Endodermal cell (in vitro differentiated cells): ENCODE data around the gene CPN2. TPM values are rescaled to one million over a fixed set of nuclear protein-coding genes. Genes with fewer than 3 reads are reported as not detected.

Experiments
- DNase-seq: peaks from one replicate; pipeline ENCODE4 v3.0.0-alpha.2; 2017
- H3K27ac ChIP-seq: 2 replicates; pipeline ENCODE4 v1.5.1; 2013; ENCODE audit warnings: mild to moderate bottlenecking, low read depth, low read length, moderate library complexity
- H3K27me3 ChIP-seq: 2 replicates; pipeline ENCODE4 v1.6.1; 2013; ENCODE audit warnings: mild to moderate bottlenecking, low read length, moderate library complexity; ENCODE audit not compliant: insufficient read depth, control insufficient read depth, poor library complexity, severe bottlenecking
- H3K36me3 ChIP-seq: 2 replicates; pipeline ENCODE4 v1.7.0; 2013; ENCODE audit warnings: mild to moderate bottlenecking, low read length, moderate library complexity; ENCODE audit not compliant: control insufficient read depth, insufficient read depth
- H3K4me1 ChIP-seq: one replicate; pipeline ENCODE4 v1.7.0; 2013; ENCODE audit warnings: low read length; ENCODE audit not compliant: control insufficient read depth, insufficient read depth
- H3K4me3 ChIP-seq: 2 replicates; pipeline ENCODE4 v1.5.1; 2013; ENCODE audit warnings: mild to moderate bottlenecking, low read length, moderate library complexity
- H3K9ac ChIP-seq: 2 replicates; pipeline ENCODE4 v1.6.1; 2013; ENCODE audit warnings: mild to moderate bottlenecking, low read length, moderate library complexity; ENCODE audit not compliant: poor library complexity, severe bottlenecking; ENCODE audit errors: extremely low read depth
- H3K9me3 ChIP-seq: 2 replicates; pipeline ENCODE4 v1.6.1; 2013; ENCODE audit warnings: mild to moderate bottlenecking, low read length, moderate library complexity; ENCODE audit not compliant: control insufficient read depth
- H3K27ac Mint-ChIP-seq: 2 replicates; pipeline ENCODE4 v1.8.0; 2020; ENCODE audit warnings: mixed read lengths
- H3K27me3 Mint-ChIP-seq: 2 replicates; pipeline ENCODE4 v1.8.0; 2021; ENCODE audit warnings: mild to moderate bottlenecking, mixed read lengths; ENCODE audit not compliant: insufficient read depth
- H3K36me3 Mint-ChIP-seq: 2 replicates; pipeline ENCODE4 v1.8.0; 2020; ENCODE audit warnings: low read depth, mixed read lengths
- H3K4me1 Mint-ChIP-seq: 2 replicates; pipeline ENCODE4 v1.8.0; 2020; ENCODE audit warnings: mixed read lengths
- H3K4me3 Mint-ChIP-seq: 2 replicates; pipeline ENCODE4 v1.8.0; 2020; ENCODE audit warnings: mild to moderate bottlenecking, moderate library complexity, mixed read lengths
- H3K9me3 Mint-ChIP-seq: 2 replicates; pipeline ENCODE4 v1.8.0; 2020; ENCODE audit warnings: mild to moderate bottlenecking, mixed read lengths
- WGBS, 2 experiments: methylation state at CpG; one replicate each; pipeline versions ENCODE4 v1.1.5 to v1.1.7; 2013; ENCODE audit warnings: missing lambda C conversion rate in 2 of 2, mixed read lengths in 1 of 2; ENCODE audit not compliant: insufficient coverage in 1 of 2, insufficient read length in 1 of 2; 5-methylcytosine and 5-hydroxymethylcytosine counted together
- total RNA-seq, 2 donors: library from RNA; stranded (reverse); fragmentation: NEBNext Ultra II Directional in 1 of 2; extraction: Animal tissue kit (Norgen Biotek cat#: 25700) in 1 of 2; gene quantifications; 2 replicates in 1 of 2; 3 replicates in 1 of 2; pipeline ENCODE4 v1.2.1, GENCODE V29; 2021
- TF ChIP-seq, protein P1 (sequence below): fragments of 200-600 bp; sonication (generic); conservative IDR thresholded peaks from 2 replicates; pipeline ENCODE4 v1.5.0; 2021; ENCODE audit warnings: antibody characterized with exemption, mild to moderate bottlenecking

Gene CPN2
- total RNA-seq, 2 donors from 2014 or later: 0.22 TPM; not detected in 1

DNA sequence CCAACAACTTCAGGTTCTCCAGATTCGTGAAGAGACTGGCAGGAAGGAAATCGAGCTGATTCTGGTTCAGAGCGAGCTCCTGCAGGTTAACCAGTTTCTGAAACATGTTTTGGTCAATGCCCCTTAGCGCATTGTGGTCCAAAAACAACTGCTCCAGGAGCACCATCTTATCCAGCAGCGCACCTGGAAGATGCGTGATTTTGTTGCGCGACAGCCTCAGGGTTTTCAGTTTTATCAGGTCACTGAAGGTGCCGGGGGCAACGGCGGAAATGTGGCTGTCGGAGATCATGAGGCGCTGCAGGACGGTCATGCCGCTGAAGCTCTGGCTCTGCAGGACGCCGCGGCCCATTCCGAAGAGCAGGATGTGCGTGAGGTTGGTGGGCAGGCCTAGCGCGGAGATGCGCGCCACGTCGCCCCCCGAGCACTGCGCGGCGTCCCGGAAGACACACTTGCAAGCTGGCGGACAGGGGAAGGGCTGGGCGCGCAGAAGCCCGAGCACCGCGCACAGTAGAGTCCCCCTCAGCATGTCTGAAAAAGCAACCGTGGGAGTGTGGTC is 46.7 kb upstream of the CPN2 start:
- H3K27me3 Mint-ChIP-seq: peaks cover 37% of the 10 kb centered on the region
- Histone ChIP-seq H3K36me3 (peaks cover 2% of the 10 kb centered on the region), H3K4me3 (peak overlapping the region; percentile 35), H3K9ac (no peak overlapping the region), H3K27me3 (peaks cover 54% of the 10 kb centered on the region), H3K9me3 (no peaks in the 10 kb centered on the region), H3K4me1 (peaks cover 10% of the 10 kb centered on the region), H3K27ac (no peak overlapping the region)
- DNase-seq: peak; percentile 79
- no peaks in the 10 kb centered on the region for H3K36me3 Mint-ChIP-seq
- WGBS, 2 experiments: 14 to 18% methylated on average over 15 to 38 of the region's 38 CpGs
- H3K4me1 Mint-ChIP-seq: peaks cover 7% of the 10 kb centered on the region
- no peaks in the 10 kb centered on the region for H3K9me3 Mint-ChIP-seq
- H3K27ac Mint-ChIP-seq: no peak overlapping the region
- peak overlapping the region; percentile 29 for H3K4me3 Mint-ChIP-seq
- TF ChIP-seq, protein P1, sequence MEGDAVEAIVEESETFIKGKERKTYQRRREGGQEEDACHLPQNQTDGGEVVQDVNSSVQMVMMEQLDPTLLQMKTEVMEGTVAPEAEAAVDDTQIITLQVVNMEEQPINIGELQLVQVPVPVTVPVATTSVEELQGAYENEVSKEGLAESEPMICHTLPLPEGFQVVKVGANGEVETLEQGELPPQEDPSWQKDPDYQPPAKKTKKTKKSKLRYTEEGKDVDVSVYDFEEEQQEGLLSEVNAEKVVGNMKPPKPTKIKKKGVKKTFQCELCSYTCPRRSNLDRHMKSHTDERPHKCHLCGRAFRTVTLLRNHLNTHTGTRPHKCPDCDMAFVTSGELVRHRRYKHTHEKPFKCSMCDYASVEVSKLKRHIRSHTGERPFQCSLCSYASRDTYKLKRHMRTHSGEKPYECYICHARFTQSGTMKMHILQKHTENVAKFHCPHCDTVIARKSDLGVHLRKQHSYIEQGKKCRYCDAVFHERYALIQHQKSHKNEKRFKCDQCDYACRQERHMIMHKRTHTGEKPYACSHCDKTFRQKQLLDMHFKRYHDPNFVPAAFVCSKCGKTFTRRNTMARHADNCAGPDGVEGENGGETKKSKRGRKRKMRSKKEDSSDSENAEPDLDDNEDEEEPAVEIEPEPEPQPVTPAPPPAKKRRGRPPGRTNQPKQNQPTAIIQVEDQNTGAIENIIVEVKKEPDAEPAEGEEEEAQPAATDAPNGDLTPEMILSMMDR: no peak

DNA sequence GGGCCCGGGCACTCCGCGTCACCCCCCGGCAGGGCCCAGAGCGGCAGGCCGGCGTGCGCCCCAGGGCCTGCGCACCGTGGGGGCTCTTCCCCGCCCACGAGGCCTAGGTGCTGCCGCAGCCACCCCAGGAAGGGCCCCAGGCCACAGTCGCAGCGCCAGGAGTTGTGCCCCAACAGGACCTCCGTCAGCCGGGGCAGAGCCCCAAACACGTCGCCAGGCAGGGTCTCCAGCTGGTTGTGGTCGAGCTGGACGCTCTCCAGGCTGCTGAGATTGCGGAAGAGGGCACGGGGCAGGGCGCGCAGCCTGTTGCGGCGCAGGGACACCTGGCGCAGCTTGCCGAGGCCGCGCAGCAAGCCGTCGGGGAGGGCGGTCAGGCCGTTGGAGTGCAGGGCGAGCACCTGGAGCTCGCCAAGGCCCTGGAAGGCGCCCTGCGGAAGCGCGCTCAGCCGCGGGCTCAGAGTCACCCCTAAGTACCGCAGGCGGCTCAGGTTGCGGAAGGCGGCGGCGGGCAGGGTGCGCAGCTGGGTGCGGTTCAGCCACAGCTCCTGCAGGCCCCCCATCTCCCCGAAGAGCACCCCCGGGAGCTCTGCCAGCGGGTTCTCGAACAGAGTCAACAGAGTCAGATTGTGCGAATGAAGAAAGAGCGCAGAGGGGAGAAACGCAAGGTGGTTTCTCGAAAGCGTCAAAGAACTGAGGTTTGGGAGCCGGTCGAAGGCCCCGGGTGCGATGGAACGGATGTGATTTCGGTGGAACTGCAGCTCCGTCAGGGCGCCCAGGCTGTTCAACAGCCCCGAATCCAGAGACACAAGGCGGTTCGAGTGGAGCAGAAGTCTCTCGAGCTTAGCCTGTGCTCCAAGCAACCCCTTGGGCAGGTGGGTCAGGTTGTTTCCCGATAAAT is 46.0 kb upstream of the CPN2 start:
- peaks cover 37% of the 10 kb centered on the region for H3K27me3 Mint-ChIP-seq
- H3K9ac ChIP-seq: no peak overlapping the region
- peaks cover 54% of the 10 kb centered on the region for H3K27me3 ChIP-seq
- peak overlapping the region; percentile 35 for H3K4me3 ChIP-seq
- H3K27ac Mint-ChIP-seq: no peak overlapping the region
- H3K36me3 Mint-ChIP-seq: no peaks in the 10 kb centered on the region
- peaks cover 10% of the 10 kb centered on the region for H3K4me1 ChIP-seq
- H3K4me3 Mint-ChIP-seq: peak overlapping the region; percentile 29
- WGBS, 2 experiments: 22 to 36% methylated on average over 50 to 73 of the region's 73 CpGs
- no peaks in the 10 kb centered on the region for H3K36me3 ChIP-seq
- H3K9me3 ChIP-seq: no peaks in the 10 kb centered on the region
- TF ChIP-seq, protein P1: no peak
- peak; percentile 82 for DNase-seq
- peaks cover 7% of the 10 kb centered on the region for H3K4me1 Mint-ChIP-seq
- no peaks in the 10 kb centered on the region for H3K9me3 Mint-ChIP-seq
- H3K27ac ChIP-seq: no peak overlapping the region

DNA sequence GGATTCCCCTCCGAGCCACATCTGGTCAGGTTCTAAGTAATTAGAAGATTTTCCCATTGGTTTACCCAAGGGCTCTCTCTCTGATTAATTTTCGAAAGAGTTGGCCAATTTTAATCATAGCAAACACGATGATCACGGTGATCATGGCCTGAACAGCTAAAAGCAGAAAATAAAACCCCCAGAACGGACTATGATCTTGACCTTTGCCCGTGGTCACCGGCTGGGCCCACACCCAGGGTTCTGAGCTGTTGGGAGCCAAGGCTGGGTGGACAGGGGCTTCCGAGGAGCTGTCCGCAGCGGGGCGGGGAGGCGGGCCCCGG is 45.4 kb upstream of the CPN2 start:
- Histone ChIP-seq H3K9me3 (no peaks in the 10 kb centered on the region), H3K36me3 (no peaks in the 10 kb centered on the region), H3K27ac (no peak overlapping the region), H3K4me3 (no peak overlapping the region), H3K4me1 (peaks cover 8% of the 10 kb centered on the region), H3K27me3 (peaks cover 54% of the 10 kb centered on the region), H3K9ac (no peak overlapping the region)
- 31 to 32% methylated on average over 10 to 13 of the region's 13 CpGs for WGBS, 2 experiments
- DNase-seq: no peak
- H3K9me3 Mint-ChIP-seq: no peaks in the 10 kb centered on the region
- H3K4me3 Mint-ChIP-seq: no peak overlapping the region
- H3K4me1 Mint-ChIP-seq: peaks cover 7% of the 10 kb centered on the region
- no peak overlapping the region for H3K27ac Mint-ChIP-seq
- H3K36me3 Mint-ChIP-seq: no peaks in the 10 kb centered on the region
- H3K27me3 Mint-ChIP-seq: peaks cover 37% of the 10 kb centered on the region
- TF ChIP-seq, protein P1: no peak
